ENCODE results near the gene PIGA. TPM values are rescaled to one million over a fixed set of nuclear protein-coding genes. Genes with fewer than 3 reads are reported as not detected.

The PIGA gene
- 5.0 and 8.5 TPM in 2 replicates for total RNA-seq

GRCh38 chrX:15335135-15336022 is at the start of gene PIGA:
TSS of gene PIGA (minus strand) at chrX:15335523. CDS start at chrX:15331930, 3,593 bp downstream.

GRCh38 chrX:15384304-15384703 is 49.0 kb upstream of the PIGA start, which contains the start of gene VEGFD:
TSS of gene VEGFD (minus strand) at chrX:15384413. CDS start at chrX:15383946, 467 bp downstream.

GRCh38 chrX:15315509-15315908 is 19.8 kb downstream of the PIGA start, which contains the start of gene ASB11:
TSS of gene ASB11 (minus strand) at chrX:15315640. CDS start at chrX:15315605, 35 bp downstream.

GRCh38 chrX:15269618-15270521 is 65.5 kb downstream of the PIGA start, which contains the start of gene ASB9:
TSS of gene ASB9 (minus strand) at chrX:15270083. CDS start at chrX:15269874, 209 bp downstream.

Other genes with a start within 250 kb of the PIGA start
- gene ASB9, start 65.4 kb downstream of the PIGA start, total RNA-seq: 0.55 and 0.57 TPM in 2 replicates
- gene ASB11, start 19.9 kb downstream of the PIGA start, total RNA-seq: not detected in 2 replicates
- gene VEGFD, start 48.9 kb upstream of the PIGA start, total RNA-seq: 0.14 and 0.46 TPM in 2 replicates
- 26.7 and 32.0 TPM in 2 replicates for gene PIR, start 157.8 kb upstream of the PIGA start, total RNA-seq
- gene BMX, start 165.3 kb upstream of the PIGA start, total RNA-seq: under 0.01 and 0.14 TPM in 2 replicates